GM19240 (cell line): ENCODE results near the gene PPIL4.
"Not testable (repeated sequence)": the region's sequence is repeated elsewhere in the genome, so short reads cannot be mapped to it uniquely, and the experiment has no call there.

Experiments used
- DNase-seq: peaks from one replicate; pipeline ENCODE4 v3.0.0; 2011; ENCODE audit warnings: low spot score; ENCODE audit not compliant: insufficient read length

The PPIL4 gene

DNA sequence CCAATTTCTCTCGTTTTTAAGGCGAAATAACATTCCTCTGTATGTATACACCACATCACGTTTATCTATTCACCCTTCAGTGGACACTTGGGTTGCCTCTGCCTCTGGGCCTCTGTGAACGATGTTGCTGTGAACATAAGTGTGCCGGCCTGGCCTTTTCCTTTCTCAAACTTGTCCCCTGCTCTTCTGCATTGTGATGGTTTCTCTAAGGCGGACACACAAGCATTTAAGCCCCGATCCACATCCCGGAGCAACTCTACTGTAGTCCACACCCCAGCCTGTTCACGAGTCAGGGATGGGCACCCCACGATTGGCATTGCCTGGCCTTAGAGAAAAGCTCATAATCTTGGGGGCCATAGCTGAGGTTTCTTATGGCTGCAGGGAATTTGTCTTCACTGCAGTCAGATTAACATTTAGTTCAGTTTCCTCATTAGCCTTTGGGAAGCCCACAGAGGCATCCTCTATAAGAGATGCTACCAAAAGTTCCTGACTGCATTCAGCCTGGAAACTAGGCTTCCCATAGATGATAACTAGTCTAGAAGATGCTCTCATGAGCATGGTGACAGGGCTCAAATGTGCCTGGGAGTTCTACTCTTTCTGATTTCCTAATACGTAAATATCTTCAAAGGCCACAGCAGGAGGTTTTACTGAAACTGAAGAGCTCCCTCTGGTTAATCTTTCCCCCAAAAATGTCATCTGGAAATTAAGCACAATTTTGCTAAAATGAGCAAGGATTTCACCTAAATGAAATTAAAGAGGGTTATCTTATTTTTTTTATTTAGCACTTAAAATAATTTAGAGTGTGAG is 61.8 kb downstream of the PPIL4 start:
- no peak for DNase-seq

DNA sequence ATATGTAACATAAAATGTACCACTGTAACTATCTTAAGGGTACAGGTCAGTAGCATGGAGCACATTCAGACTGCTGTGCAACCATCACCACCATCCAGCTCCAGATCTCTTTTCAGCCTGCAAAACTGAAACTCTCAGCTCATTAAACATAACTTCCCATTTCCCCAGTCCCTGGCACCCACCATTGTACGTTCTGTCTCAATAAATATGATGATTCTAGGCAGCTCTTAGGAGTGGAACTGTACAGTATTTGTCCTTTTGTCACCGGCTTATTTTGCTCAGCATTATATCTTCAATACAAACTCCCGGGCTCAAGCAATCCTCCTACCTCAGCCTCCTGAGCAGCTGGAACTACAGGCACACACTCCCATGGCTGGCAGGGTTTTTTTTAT is 62.5 kb downstream of the PPIL4 start:
- DNase-seq = no peak

DNA sequence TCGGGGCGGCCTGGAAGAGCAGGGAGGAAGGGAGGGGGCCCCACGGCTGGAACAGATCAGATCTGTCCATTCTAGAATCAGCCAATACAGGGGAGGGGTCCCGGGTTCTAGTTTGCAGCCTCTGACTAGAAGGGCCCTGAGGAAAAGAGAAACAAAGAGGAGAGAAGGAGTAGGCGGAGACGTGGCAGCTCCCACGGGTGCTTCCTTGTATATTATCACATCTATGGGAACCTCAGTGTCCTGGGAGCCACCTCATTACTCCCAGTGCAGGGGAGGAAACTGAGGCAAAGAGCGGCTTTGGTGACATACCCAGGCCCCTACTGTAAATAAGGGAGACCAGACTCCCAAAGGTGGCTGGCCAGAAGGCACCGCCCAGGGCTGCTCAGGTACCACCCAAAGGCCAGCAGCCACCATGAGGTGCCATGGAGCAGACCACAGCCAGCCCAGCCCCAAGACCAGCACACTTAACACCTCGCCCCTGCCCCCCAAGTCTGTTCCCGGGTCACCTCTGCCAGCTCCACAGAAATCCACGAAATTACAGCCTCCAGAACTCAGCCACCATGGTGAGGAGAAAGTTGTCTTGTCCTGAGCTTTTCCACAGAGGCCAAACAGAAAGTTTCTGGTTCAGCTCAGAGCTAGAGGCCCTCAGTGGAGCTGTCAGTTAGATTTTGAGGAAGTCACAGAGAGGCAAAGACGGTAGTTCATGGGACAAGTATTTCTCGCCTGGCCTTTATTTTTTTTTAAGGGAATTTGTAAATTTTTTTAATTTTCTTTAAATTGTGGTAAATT is 63.1 kb downstream of the PPIL4 start:
- DNase-seq = no peak

DNA sequence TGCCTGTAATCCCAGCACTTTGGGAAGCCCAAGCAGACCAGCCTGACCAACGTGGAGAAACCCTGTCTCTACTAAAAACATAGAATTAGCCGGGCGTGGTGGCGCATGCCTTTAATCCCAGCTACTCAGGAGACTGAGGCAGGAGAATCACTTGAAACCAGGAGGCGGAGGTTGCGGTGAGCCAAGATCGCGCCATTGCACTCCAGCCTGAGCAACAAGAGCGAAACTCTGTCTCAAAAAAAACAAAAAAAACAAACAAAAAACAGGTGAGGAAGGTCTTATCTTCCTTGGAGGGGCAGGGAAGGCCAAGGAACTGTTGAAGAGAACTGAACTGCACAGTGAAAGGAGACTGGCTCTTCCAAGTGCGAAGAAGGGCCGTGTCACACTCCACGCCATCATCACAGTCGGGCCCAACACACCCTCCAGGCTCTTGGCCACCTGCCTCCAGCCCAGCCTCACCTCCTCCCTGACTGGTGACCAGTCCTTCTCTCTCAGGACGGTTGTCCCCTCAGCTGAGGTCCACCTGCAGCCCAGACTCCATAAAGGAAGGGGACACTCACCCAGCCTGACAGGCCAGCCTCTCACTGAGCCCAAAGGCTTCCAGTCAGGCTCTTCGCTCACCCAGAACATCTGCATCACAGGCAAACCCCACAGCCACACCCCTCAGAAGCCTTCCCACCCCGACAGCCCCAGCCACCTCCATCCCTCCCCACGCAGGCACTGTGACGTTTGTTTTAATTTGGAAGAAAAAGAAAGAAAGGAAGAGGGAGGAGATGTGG is 65.2 kb downstream of the PPIL4 start:
- no peak for DNase-seq

DNA sequence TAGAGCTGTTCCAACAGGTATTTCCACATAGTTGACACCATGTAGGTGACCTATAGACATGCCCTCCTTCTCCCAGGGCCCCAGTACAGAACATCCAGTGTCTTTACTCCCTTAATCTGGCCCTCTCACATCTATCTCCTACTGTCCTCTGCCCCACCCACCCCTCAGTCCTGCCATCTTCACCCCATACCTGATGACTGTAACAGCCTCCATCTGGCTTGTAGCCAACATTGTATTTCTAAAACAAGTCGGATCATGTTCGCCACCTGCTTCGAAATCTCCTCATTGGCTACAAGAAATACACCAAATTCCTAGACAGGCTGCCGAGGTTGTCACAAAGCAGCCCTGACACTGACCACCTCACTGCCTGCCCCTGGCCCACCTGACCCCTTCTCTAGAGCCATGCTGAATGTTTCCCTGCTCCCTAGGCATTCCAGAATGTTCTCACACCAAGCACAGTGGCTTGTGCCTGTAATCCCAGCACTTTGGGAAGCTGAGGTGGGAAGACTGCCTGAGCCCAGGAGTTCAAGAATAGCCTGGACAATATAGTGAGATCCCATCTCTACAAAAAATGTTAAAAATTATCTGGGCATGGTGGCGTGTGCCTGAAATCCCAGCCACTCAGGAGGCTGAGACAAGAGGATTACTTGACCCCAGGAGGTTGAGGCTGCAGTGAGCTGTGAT is 67.1 kb downstream of the PPIL4 start:
- DNase-seq = no peak

DNA sequence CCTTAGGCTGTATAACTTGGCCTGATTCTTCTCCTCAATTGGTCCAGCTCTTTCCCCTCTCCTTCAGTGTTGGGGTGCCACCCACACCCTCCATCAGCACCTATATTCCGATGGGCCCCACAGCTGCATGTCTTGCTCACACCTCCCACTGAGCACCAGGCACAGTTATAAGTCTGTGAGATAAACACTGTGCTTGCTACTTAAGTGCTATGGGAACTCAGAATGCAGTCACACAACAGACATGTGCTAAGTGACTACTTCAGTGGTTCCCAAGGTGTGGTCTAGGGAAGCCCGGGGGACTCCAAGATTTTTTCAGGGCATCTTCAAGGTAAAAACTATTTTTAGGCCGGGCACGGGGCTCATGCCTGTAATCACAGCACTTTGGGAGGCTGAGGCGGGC is 68.3 kb downstream of the PPIL4 start:
- DNase-seq = no peak

DNA sequence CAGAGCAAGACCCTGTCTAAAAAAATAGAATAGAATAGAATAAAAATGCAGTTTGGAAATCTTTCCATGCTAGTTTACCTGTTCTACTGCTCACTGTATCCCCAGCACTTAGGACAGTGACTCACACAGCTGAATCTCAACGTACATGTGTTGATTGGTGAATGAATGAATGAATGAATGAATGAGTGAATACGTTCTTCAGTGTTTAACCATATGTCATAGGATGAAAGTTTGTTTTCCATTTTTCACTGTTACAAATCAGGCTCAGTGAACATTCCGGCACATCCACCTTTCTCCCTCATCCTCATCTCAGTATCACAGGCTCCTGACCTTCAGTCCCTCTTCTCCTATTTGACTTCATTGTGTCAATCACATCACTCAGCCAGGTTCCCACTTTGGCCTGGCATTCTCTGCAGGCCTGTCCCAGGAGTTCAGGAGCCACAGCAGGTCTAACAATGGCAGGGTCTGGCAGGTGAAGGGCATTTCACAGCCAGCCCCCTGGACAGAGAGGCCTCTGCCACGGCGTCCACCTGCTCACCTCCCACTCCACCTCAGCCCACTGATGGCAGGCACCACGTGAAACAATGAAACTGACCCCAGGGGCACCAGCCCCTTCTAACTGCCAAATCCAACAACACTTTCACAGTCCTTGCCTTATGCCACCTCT is 68.9 kb downstream of the PPIL4 start:
- no peak for DNase-seq

DNA sequence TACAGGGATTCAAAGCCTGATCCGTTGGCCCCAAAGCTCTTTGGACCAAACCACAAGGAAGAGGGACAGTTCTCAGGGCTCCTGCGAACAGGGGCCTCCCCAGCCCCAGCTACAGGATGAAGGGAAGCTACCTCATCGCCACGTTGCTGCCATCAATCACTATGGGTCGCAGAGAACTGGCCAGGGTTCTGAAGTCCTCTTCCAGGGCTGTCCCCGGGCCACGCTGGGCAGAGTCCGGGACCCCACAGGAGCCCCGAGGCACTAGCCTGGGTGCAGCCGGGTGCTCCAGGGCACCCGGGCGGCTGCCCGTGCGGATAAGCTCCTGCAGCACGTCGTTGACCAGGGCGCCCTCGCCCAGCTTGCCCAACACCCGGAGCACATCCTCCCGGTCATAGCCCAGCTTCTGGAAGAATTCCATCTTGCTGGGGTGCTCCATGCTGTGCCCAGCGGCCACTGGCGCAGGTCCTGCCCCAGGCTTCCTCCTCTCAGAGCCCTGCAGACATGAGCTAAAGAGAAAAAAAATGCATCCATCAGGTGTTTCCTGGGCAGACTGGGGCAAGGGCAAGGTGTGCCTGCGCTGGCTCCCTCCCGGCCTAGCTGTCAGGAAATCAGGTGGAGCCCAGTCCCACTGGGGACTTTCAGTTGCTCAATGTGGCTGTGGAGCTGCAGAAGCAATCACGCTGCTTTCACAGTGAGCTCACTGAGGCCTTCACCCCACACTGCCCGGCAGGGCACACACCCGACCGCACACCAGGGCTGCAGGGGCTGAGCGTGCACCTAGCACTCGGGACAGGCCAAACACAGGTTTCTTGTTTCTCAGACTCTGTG is 71.5 kb downstream of the PPIL4 start:
- DNase-seq = no peak

DNA sequence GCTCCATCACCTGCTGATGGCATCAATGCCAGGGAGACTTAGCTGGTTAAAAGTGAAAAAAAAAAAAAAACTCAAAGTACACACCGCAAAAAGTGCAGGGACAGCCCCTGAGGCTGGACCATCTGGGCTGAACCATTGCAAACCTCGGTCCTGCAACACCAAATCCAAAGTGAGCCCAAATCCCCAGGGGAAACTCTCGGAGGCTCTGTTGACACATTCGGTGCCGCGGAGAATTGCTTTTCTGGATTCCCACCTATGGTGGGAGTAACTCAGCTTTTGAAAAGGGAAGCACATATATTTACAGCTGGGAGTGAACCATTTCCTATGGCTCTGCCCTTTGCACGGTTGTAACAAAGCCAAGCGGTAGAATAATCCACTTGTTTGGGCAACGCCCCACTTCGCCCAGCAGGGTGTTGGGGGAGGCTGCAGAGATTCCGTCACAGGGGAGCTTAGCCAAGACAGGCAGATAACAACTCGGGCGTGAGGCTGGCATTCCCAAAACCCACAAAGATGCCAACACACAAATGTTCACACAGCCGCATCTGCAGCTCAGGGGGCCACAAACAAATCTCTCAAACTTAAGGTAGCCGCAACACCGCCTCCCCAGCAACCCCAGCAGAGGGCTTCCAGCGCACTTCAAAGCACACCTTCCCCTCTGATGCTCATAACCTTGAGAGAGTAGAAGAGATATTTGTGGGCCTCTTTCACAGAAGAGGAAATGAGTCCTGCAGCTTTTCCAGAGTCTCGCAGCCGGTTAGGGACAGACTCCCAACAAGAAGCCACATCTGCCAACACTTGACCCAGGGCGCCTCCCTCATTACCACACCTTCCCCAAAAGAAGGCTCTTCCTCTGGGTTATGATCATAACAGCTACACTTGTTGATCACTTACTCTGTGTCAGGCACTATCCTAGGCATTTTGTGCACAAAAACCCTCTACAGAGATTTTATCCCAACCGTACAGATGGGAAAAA is 72.5 kb downstream of the PPIL4 start:
- DNase-seq = no peak

DNA sequence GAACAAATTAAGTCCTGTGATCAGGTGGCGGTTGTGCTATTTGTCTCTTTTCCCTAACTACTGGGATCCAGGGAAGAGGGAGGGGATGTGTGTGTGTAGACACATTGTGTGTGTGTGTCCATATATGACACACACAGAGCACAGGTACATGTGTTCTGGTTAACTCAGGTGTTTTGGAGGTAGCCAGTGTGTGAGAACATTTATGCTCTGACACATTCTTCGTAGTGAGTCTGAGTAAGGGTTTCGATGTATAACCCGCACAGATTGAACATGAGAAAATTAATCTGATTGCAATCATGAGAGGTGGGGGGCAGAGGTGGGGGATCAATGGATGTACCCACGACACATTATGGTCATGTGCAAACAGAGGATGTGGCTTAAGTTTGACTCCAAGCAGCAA is 73.6 kb downstream of the PPIL4 start:
- no peak for DNase-seq

DNA sequence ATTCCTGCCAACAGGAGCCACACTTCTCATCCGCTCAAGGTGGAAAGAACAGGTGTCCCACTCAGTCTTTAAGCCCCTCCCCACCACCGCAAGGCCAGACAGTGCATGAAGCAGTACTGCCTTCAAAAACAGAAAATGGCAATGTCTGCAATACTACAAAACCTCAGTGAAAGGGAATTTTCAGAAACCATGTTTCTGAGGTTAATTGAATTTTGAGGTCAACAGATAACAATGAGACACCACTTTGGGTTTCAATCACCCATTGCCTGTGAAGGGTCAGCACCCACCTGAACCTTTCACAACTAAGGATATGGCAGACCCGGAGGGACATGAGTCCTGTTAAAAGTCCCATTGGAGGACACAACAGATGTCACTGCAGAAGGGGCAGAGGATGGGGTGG is 74.0 kb downstream of the PPIL4 start:
- DNase-seq = no peak

DNA sequence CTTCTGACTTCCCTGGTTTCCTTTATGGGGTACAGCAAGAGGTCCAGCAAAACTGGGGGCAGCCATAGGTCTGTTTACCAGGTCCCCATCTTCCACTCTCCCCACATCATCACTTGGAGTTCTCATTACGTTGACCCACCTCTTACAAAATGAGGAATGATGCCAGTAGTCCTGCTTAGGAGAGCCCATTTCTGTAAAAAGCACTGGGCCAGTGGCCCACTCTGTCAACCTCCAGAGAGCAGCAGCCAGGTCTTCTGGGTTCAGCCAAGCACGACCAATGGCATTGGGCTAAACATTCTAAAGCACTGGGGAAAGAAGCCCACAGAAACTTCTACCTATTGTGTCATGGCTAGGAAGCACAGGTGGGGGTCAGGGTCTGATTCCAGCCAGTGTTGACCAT is 74.9 kb downstream of the PPIL4 start:
- no peak for DNase-seq

DNA sequence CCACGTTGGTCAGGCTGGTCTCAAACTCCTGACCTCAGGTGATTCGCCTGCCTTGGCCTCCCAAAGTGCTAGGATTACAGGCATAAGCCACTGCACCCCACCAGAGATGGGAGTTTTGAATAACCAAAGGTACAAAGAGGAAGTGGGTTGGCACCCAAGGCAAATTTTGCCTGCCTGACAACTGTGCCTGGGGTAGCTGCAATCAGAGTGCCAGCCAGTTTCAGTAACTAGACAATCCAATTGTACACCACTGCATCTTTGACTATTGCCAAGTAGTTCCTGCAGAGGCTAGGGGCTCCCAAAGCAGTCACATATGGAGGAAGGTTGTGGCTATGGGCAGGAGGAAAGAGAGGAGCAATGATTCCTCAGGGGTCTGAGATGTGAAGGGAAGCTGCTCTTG is 77.7 kb downstream of the PPIL4 start:
- DNase-seq = no peak

DNA sequence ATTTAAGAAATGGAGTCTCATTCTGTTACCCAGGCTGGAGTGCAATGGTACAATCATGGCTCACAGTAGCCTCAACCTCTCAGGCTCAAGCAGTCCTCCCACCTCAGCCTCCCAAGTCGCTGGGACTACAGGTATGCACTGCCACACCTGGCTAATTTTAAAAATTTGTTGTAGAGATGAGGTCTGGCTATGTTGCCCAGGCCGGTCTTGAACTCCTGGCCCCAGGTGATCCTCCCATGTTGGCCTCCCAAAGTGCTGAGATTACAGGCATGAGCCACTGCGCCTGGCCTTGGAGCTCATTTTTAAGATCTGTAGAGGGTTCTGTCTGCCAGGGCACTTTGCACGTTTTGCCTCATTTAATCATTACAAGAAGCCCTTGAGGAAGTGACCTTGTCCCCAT is 78.6 kb downstream of the PPIL4 start:
- DNase-seq = no peak

DNA sequence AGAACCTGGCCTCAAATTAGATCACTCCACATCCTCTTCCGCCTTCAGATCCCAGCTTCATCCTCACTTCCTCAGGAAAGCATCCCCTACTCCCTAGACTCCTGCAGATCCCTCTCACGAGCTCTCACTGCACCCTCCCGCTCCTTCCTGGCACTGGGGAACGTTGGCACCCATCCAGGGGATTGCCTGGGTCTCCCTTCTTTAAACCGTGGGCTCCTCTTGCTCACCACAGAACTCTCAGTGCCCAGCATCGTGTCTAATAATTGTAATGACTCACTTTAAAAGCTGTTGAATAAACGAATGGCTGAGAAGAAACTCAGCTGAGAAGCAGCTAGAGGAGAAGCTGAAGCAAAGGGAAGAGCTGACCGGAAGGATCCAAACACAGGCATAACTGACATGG is 81.4 kb downstream of the PPIL4 start:
- no peak for DNase-seq

DNA sequence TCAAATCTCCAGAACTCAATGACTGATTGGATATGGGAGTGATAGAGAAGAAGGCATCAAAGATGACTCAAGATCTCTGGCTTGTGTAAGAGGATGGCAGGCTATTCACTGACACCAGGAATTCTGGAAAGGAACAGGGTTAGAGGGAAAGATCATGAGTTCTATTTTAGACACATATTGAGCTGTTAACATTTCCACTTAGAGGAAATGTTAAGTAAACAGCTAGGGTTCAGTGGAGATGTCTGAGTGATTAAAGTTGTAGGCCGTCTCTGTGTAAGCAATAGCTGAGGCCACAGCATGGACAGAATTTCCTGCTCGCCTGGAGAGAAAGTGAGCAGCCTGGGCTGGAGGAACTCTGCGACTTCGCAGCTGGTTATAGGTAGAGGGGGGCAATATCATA is 82.1 kb downstream of the PPIL4 start:
- no peak for DNase-seq

DNA sequence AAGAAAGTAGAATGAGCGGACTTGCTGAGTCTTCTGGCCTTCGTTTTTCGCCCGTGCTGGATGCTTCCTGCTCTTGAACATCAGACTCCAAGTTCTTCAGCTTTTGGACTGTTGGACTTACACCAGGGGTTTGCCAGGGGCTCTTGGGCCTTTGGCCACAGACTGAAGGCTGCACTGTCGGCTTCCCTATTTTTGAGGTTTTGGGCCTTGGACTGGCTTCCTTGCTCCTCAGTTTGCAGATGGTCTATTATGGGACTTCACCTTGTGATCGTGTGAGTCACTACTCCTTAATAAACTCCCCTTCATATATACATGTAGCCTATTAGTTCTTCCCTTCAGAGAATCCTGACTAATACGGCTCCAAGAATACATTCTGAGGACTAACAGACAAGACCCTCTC is 83.1 kb downstream of the PPIL4 start:
- not testable (repeated sequence) for DNase-seq

DNA sequence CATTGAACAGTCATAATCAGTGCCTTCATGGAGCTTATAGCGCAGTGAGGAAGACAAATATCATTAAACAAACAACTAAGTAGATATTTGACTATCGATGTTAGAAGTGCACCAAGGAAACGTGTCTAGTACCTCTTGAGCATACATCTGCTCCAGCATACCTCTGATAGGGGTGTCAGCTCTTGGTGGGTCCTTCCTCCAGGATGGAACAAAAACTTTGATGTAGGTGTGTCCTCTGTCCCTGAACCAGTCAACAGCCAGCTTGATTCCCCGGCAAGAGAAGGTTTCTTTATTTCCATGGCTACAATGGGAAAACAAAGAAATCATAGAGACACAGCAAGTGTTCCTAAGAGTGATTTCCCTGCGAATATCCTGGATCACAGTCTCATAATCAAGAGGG is 84.2 kb downstream of the PPIL4 start:
- no peak for DNase-seq

DNA sequence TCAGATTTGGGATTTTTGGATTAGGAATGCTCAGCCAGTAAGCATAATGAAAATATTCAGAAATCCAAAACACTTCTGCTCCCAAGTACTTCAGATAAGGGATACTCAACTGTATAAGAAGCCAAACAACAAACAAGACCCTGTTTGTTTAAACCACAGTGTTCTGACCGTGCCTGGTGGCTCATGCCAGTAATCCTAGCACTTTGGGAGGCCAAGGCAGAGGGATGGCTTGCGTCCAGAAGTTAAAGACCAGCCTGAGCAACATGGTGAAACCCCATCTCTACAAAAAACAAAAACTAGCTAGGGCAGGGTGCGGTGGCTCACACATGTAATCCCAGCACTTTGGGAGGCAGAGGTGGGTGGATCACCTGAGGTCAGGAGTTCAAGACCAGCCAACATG is 85.6 kb downstream of the PPIL4 start:
- DNase-seq = not testable (repeated sequence)
